ENCODE measurements around the gene HNF4A.

The HNF4A gene

DNA sequence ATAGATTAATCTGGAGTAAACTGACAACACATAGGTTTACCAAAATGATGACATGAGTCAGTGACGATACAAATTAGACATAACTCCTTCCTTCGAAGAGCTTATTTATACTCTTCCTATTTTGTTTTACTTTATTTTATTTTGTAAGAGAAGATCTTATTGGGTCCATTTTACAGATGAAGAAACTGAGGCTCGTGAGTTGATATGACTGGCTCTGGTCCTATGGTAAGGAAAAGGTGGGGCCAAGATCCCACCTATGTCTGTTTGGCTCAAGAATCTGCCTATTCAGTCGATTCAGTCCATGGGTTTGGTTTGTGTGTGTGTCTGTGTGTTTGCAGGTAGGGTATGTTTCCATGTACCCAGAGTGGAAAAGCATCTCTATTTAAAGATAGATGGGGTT lies 27.1 kb upstream of the HNF4A start:
- Histone ChIP-seq H3K27me3 (ENCODE audit: control insufficient read depth, insufficient read depth, low read length) (no peaks in the 10 kb centered on the region), H3K27ac (no peak overlapping the region), H3K4me3 (ENCODE audit: low read depth, low read length) (no peak overlapping the region), H3K4me1 (no peaks in the 10 kb centered on the region), H3K79me2 (no peaks in the 10 kb centered on the region), H3K9ac (no peak overlapping the region), H3K4me2 (ENCODE audit: low read length) (no peak overlapping the region), H3K9me3 (ENCODE audit: control insufficient read depth, low read length) (no peaks in the 10 kb centered on the region), H2AFZ (no peak overlapping the region), H3K36me3 (ENCODE audit: control insufficient read depth, insufficient read depth, low read length) (no peaks in the 10 kb centered on the region)
- TF ChIP-seq, protein P1, sequence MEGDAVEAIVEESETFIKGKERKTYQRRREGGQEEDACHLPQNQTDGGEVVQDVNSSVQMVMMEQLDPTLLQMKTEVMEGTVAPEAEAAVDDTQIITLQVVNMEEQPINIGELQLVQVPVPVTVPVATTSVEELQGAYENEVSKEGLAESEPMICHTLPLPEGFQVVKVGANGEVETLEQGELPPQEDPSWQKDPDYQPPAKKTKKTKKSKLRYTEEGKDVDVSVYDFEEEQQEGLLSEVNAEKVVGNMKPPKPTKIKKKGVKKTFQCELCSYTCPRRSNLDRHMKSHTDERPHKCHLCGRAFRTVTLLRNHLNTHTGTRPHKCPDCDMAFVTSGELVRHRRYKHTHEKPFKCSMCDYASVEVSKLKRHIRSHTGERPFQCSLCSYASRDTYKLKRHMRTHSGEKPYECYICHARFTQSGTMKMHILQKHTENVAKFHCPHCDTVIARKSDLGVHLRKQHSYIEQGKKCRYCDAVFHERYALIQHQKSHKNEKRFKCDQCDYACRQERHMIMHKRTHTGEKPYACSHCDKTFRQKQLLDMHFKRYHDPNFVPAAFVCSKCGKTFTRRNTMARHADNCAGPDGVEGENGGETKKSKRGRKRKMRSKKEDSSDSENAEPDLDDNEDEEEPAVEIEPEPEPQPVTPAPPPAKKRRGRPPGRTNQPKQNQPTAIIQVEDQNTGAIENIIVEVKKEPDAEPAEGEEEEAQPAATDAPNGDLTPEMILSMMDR (IDR thresholded peaks at IDR 0.05): no peak

- Histone ChIP-seq H3K36me3 (ENCODE audit: control insufficient read depth, insufficient read depth, low read length) (no peaks in the 10 kb centered on the region), H3K4me3 (ENCODE audit: low read depth, low read length) (no peak overlapping the region), H3K27ac (no peak overlapping the region), H3K4me1 (no peaks in the 10 kb centered on the region), H3K9ac (no peak overlapping the region), H3K27me3 (ENCODE audit: control insufficient read depth, insufficient read depth, low read length) (no peaks in the 10 kb centered on the region), H3K4me2 (ENCODE audit: low read length) (no peak overlapping the region), H3K79me2 (no peaks in the 10 kb centered on the region), H2AFZ (no peak overlapping the region), H3K9me3 (ENCODE audit: control insufficient read depth, low read length) (no peaks in the 10 kb centered on the region)
- TF ChIP-seq, protein P1 (IDR thresholded peaks at IDR 0.05): no peak
Observed at GRCh38 chr20:44331201-44331600, 24.3 kb upstream of the HNF4A start.

GRCh38 chr20:44334306-44334705 lies 21.2 kb upstream of the HNF4A start:
- no peaks in the 10 kb centered on the region for H3K27me3 ChIP-seq (ENCODE audit: control insufficient read depth, insufficient read depth, low read length)
- no peak overlapping the region for H3K4me3 ChIP-seq (ENCODE audit: low read depth, low read length)
- TF ChIP-seq, protein P1 (IDR thresholded peaks at IDR 0.05): no peak
- H3K9ac ChIP-seq: no peak overlapping the region
- H3K4me1 ChIP-seq: no peaks in the 10 kb centered on the region
- H3K27ac ChIP-seq: no peak overlapping the region
- no peak overlapping the region for H3K4me2 ChIP-seq (ENCODE audit: low read length)
- H3K79me2 ChIP-seq: no peaks in the 10 kb centered on the region
- no peak overlapping the region for H2AFZ ChIP-seq
- no peaks in the 10 kb centered on the region for H3K9me3 ChIP-seq (ENCODE audit: control insufficient read depth, low read length)
- no peaks in the 10 kb centered on the region for H3K36me3 ChIP-seq (ENCODE audit: control insufficient read depth, insufficient read depth, low read length)

DNA sequence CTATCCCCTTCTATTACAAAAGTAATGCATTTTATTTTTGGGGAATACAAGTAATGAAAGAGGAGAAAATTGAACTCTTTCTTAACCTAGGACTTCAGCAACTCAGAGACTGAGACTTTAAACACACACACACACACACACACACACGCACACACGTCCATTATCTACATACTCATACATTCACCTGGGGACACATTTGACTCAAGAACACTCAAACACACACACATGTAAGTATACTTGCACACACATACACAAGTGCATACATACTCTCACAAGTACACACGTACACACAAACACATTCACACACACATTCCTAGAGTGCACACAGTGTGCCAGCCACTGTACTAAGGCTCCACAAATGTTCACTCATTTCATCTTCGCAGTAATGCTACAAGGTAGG lies 20.8 kb upstream of the HNF4A start:
- no peak overlapping the region for H3K4me2 ChIP-seq (ENCODE audit: low read length)
- H2AFZ ChIP-seq: no peak overlapping the region
- H3K9me3 ChIP-seq (ENCODE audit: control insufficient read depth, low read length): no peaks in the 10 kb centered on the region
- H3K79me2 ChIP-seq: no peaks in the 10 kb centered on the region
- TF ChIP-seq, protein P1 (IDR thresholded peaks at IDR 0.05): no peak
- H3K4me3 ChIP-seq (ENCODE audit: low read depth, low read length): no peak overlapping the region
- no peaks in the 10 kb centered on the region for H3K36me3 ChIP-seq (ENCODE audit: control insufficient read depth, insufficient read depth, low read length)
- no peaks in the 10 kb centered on the region for H3K27me3 ChIP-seq (ENCODE audit: control insufficient read depth, insufficient read depth, low read length)
- H3K9ac ChIP-seq: no peak overlapping the region
- no peaks in the 10 kb centered on the region for H3K4me1 ChIP-seq
- H3K27ac ChIP-seq: no peak overlapping the region

DNA sequence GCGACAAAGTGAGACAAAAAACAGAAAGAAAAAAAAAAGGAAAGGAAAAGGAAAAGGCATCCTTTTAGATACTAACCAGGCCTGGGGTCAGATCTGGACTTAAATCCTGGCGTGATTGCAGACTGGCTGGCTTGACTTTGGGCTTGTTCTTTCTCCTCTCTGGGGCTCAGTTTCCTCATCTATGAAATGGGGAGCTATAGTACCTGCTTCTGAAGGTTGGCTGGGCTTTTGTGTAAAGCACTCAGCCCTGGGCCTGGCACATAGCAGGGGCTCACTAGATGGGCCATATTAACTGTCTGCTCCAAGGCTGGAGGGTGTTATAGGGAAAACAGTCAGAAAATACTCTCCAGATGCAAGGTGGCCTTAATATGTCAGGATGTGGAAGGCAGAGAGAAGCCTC lies 19.8 kb upstream of the HNF4A start:
- TF ChIP-seq, protein P1 (IDR thresholded peaks at IDR 0.05): no peak
- no peaks in the 10 kb centered on the region for H3K79me2 ChIP-seq
- no peaks in the 10 kb centered on the region for H3K36me3 ChIP-seq (ENCODE audit: control insufficient read depth, insufficient read depth, low read length)
- H2AFZ ChIP-seq: no peak overlapping the region
- no peak overlapping the region for H3K4me2 ChIP-seq (ENCODE audit: low read length)
- no peak overlapping the region for H3K27ac ChIP-seq
- H3K9ac ChIP-seq: no peak overlapping the region
- H3K27me3 ChIP-seq (ENCODE audit: control insufficient read depth, insufficient read depth, low read length): no peaks in the 10 kb centered on the region
- H3K4me3 ChIP-seq (ENCODE audit: low read depth, low read length): no peak overlapping the region
- H3K4me1 ChIP-seq: no peaks in the 10 kb centered on the region
- no peaks in the 10 kb centered on the region for H3K9me3 ChIP-seq (ENCODE audit: control insufficient read depth, low read length)
